ENCODE measurements around the gene FSTL1. TPM values are rescaled to one million over a fixed set of nuclear protein-coding genes. Genes with fewer than 3 reads are reported as not detected.

Gene FSTL1
- polyA plus RNA-seq, 2 of the 4 experiments (the other 2 are of a cell fraction) = 57.7 to 118 TPM

DNA sequence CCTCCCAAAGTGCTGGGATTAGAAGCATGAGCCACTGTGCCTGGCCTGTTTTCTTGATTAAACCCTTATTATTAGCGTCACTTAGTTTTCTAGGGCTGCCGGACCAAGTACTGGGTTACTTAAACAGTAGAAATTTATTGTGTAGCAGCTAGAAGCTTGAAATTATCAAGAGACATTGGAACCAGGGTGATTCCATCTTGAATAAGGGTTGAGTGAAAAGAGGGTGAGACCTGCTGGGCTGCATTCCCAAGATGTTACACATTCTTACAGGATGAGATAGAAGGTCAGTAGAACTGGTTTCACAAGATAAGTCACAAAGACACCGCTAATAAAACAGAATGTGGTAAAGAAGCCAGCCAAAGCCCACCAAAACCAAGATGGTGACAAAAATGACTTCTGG is 18.6 kb upstream of the FSTL1 start (continued):
- TF ChIP-seq, protein P1, sequence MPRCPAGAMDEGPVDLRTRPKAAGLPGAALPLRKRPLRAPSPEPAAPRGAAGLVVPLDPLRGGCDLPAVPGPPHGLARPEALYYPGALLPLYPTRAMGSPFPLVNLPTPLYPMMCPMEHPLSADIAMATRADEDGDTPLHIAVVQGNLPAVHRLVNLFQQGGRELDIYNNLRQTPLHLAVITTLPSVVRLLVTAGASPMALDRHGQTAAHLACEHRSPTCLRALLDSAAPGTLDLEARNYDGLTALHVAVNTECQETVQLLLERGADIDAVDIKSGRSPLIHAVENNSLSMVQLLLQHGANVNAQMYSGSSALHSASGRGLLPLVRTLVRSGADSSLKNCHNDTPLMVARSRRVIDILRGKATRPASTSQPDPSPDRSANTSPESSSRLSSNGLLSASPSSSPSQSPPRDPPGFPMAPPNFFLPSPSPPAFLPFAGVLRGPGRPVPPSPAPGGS (IDR thresholded peaks at IDR 0.05) = no peak
- peak; percentile 89 for TF ChIP-seq HEYL (CRISPR knock-in tag; IDR thresholded peaks at IDR 0.05)
- TF ChIP-seq GATA3 (IDR thresholded peaks at IDR 0.05; ENCODE audit: borderline replicate concordance) = no peak; the same call in 1 of the 2 replicates
- TF ChIP-seq, protein P2, sequence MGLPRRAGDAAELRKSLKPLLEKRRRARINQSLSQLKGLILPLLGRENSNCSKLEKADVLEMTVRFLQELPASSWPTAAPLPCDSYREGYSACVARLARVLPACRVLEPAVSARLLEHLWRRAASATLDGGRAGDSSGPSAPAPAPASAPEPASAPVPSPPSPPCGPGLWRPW (IDR thresholded peaks at IDR 0.05) = no peak
- TF ChIP-seq RFX5 (IDR thresholded peaks at IDR 0.05) = no peak
- no peak for TF ChIP-seq SMC3 (IDR thresholded peaks at IDR 0.05)
- no peak for TF ChIP-seq HOXA7 (CRISPR knock-in tag; IDR thresholded peaks at IDR 0.05)
- no peak for TF ChIP-seq MAZ (IDR thresholded peaks at IDR 0.05; ENCODE audit: borderline replicate concordance, low read depth, low read length)
- no peak for TF ChIP-seq POLR2A (IDR thresholded peaks at IDR 0.05; ENCODE audit: low read length)

DNA sequence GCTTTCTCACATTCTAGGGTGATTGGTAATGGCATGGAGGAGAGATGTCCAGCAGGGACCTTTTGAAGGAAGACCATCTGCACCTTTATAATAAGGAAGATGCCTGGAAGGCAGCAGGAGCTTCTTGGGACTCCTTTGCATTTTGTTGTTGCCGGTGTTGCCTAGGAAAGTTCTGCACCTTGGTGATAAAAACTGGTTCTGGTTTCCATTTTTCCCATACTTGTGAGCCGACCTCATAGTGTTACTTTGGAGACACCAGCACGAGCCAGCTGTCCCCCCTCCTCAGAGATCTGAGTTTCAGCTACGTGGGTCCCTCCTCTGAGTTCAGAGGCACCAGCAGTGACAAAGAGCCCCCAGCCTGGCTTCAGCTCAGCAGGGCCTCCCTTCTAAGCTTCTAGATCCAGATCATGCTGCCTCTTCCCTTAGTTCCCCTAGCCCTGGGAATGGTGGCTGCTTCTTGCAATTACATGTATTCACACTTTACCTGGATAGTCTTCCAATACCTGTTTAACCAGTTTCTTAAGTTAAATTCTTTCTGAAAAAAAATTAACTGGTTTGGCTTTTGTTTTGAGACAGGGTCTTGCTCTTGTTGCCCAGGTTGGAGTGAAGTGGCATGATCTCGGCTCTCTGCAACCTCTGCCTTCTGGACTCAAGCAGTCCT is 18.0 kb upstream of the FSTL1 start:
- no peak for DNase-seq (ENCODE audit: low read depth in 1 of 2, low spot score in 1 of 2)

DNA sequence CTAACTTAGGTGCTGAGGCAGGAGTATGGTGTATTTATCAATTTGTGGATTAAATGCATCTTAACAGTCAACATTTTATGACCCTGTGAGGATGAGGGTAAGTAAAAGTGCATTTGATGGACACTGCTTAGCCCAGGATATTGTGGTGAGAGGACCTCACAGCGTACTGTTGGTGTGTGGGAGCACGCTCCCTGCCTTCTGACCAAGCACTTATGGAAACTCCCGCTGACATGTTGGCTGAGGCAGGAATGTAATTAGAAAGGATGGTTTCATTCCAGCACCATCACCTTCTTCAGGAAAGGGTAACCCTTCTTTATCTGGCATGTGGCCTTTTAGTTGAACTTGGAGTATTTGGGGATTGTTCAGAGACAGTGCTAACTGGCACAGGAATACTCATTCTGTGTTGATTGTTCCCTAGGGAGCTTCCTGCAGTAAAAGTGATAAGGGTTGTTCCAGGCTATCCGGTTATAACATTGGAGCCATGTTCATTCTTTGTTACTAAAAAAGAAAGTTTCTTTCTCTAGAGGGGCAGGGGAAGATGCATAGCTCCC is 11.7 kb upstream of the FSTL1 start:
- no peak for DNase-seq (ENCODE audit: low read depth in 1 of 2, low spot score in 1 of 2)
- no peak overlapping the region for H3K4me3 ChIP-seq
- POLR2A ChIA-PET = no interaction called here
- no peak overlapping the region for H3K27ac ChIP-seq
- WGBS (ENCODE audit: missing lambda C conversion rate) = 83% methylated on average over 4 of the region's 4 CpGs
- no peaks in the 10 kb centered on the region for H3K9me3 ChIP-seq
- no peak for FAIRE-seq
- TF ChIP-seq CBX2 (IDR thresholded peaks at IDR 0.05; ENCODE audit: borderline replicate concordance, low read depth) (no peak), EHMT2 (IDR thresholded peaks at IDR 0.05; ENCODE audit: low read depth) (no peak), TP53 (CRISPR knock-in tag; IDR thresholded peaks at IDR 0.05) (no peak), CHD2 (IDR thresholded peaks at IDR 0.05; ENCODE audit: low read length, partially characterized antibody) (no peak), HOXA7 (CRISPR knock-in tag; IDR thresholded peaks at IDR 0.05) (no peak), ZSCAN20 (CRISPR knock-in tag; IDR thresholded peaks at IDR 0.05) (no peak), RFX5 (IDR thresholded peaks at IDR 0.05) (no peak)
- TF ChIP-seq, protein P3, sequence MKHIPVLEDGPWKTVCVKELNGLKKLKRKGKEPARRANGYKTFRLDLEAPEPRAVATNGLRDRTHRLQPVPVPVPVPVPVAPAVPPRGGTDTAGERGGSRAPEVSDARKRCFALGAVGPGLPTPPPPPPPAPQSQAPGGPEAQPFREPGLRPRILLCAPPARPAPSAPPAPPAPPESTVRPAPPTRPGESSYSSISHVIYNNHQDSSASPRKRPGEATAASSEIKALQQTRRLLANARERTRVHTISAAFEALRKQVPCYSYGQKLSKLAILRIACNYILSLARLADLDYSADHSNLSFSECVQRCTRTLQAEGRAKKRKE (CRISPR knock-in tag; IDR thresholded peaks at IDR 0.05; ENCODE audit: low read depth) = no peak
- TF ChIP-seq, protein P4, sequence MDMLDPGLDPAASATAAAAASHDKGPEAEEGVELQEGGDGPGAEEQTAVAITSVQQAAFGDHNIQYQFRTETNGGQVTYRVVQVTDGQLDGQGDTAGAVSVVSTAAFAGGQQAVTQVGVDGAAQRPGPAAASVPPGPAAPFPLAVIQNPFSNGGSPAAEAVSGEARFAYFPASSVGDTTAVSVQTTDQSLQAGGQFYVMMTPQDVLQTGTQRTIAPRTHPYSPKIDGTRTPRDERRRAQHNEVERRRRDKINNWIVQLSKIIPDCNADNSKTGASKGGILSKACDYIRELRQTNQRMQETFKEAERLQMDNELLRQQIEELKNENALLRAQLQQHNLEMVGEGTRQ (IDR thresholded peaks at IDR 0.05) = no peak
- H3K4me2 ChIP-seq = no peak overlapping the region
- CTCF ChIA-PET = interaction anchor here (1.3 to 2.7 kb wide), 2 partner anchors 96 to 114 kb away, joined by 3 to 6 read pairs; no protein-coding TSS in a partner anchor
- H3K4me1 ChIP-seq = no peaks in the 10 kb centered on the region
- ATAC-seq = no peak

More for the DNA sequence above, 18.0 kb upstream of the FSTL1 start:
- peaks cover 22% of the 10 kb centered on the region for H3K4me1 ChIP-seq
- no peak for FAIRE-seq
- H3K9me3 ChIP-seq = 0 out of 3 replicates have a peak, but pooled peaks cover 4% of the 10 kb centered on the region
- 76% methylated on average over 5 of the region's 5 CpGs for WGBS (ENCODE audit: missing lambda C conversion rate)
- ChIA-PET POLR2A (no interaction called here), CTCF (interaction anchor here (0.6 kb wide), 1 partner anchor 191 kb away, joined by 3 read pairs; no protein-coding TSS in a partner anchor)
- H3K27ac ChIP-seq = peak overlapping the region in 1 of 2 experiments; percentile 63; a peak in 2 of 6 replicates
- no peak overlapping the region for H3K4me3 ChIP-seq
- no peak for TF ChIP-seq JUNB (IDR thresholded peaks at IDR 0.05)
- TF ChIP-seq HEYL (CRISPR knock-in tag; IDR thresholded peaks at IDR 0.05) = no peak
- TF ChIP-seq, protein P5, sequence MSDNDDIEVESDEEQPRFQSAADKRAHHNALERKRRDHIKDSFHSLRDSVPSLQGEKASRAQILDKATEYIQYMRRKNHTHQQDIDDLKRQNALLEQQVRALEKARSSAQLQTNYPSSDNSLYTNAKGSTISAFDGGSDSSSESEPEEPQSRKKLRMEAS (IDR thresholded peaks at IDR 0.05) = no peak
- no peak for TF ChIP-seq RNF2 (IDR thresholded peaks at IDR 0.05; ENCODE audit: borderline replicate concordance, low read depth)
- no peak for TF ChIP-seq HOXA7 (CRISPR knock-in tag; IDR thresholded peaks at IDR 0.05)
- TF ChIP-seq, protein P6, sequence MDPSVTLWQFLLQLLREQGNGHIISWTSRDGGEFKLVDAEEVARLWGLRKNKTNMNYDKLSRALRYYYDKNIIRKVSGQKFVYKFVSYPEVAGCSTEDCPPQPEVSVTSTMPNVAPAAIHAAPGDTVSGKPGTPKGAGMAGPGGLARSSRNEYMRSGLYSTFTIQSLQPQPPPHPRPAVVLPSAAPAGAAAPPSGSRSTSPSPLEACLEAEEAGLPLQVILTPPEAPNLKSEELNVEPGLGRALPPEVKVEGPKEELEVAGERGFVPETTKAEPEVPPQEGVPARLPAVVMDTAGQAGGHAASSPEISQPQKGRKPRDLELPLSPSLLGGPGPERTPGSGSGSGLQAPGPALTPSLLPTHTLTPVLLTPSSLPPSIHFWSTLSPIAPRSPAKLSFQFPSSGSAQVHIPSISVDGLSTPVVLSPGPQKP (IDR thresholded peaks at IDR 0.05; ENCODE audit: low read depth, low read length) = no peak
- no peak for TF ChIP-seq CHD4 (IDR thresholded peaks at IDR 0.05; ENCODE audit: borderline replicate concordance)
- TF ChIP-seq ZFP36 (IDR thresholded peaks at IDR 0.05; ENCODE audit: borderline replicate concordance, partially characterized antibody) = no peak
- no peak for TF ChIP-seq CEBPB (IDR thresholded peaks at IDR 0.05)
- no peak for TF ChIP-seq HOXB5 (CRISPR knock-in tag; IDR thresholded peaks at IDR 0.05)
- TF ChIP-seq MAZ (IDR thresholded peaks at IDR 0.05; ENCODE audit: borderline replicate concordance, low read depth, low read length) = no peak
- TF ChIP-seq ZC3H11A (IDR thresholded peaks at IDR 0.05) = no peak
- no peak for TF ChIP-seq KDM5A (IDR thresholded peaks at IDR 0.05)
- TF ChIP-seq GATA3 (IDR thresholded peaks at IDR 0.05; ENCODE audit: borderline replicate concordance) = no peak
- TF ChIP-seq RFX5 (IDR thresholded peaks at IDR 0.05) = no peak
- TF ChIP-seq NPAS2 (CRISPR knock-in tag; IDR thresholded peaks at IDR 0.05; ENCODE audit: borderline replicate concordance) = no peak
- TF ChIP-seq HOXB13 (CRISPR knock-in tag; IDR thresholded peaks at IDR 0.05; ENCODE audit: low read depth) = no peak
- no peak for TF ChIP-seq SMC3 (IDR thresholded peaks at IDR 0.05)
- TF ChIP-seq TP53 (CRISPR knock-in tag; IDR thresholded peaks at IDR 0.05) = no peak
- no peak for TF ChIP-seq FOSB (CRISPR knock-in tag; IDR thresholded peaks at IDR 0.05)
- H3K4me2 ChIP-seq = no peak overlapping the region
- ATAC-seq = no peak
